Adipose tissue (tissue), 3 donors: ENCODE results near the gene FAM185A. TPM values are rescaled to one million over a fixed set of nuclear protein-coding genes. Genes with fewer than 3 reads are reported as not detected.
"Not testable (repeated sequence)": the region's sequence is repeated elsewhere in the genome, so short reads cannot be mapped to it uniquely, and the experiment has no call there.

Source experiments
- H3K27ac ChIP-seq: one replicate; pipeline ENCODE4 v1.5.1; 2013; ENCODE audit warnings: low read depth, low read length
- WGBS, 3 donors: extraction: QIAGEN DNeasy Blood & Tissue Kit; methylation state at CpG; one replicate each; pipeline ENCODE4 v1.1.7; 2013; 5-methylcytosine and 5-hydroxymethylcytosine counted together
- polyA plus RNA-seq, 3 donors: library from polyadenylated mRNA; stranded (reverse); fragments of 200-250 nt; gene quantifications; one replicate each; pipeline ENCODE4 v1.2.3, GENCODE V29; 2013
- donor health status: healthy with polysubstance abuse.
- donor health status: Bipolar disorder and iron deficiency.
- donor health status: healthy.

Gene FAM185A
- polyA plus RNA-seq, 3 donors = 2.8 to 4.3 (median 3.7) TPM

- H3K27ac ChIP-seq = no peak overlapping the region
- 35 to 42% (median 40%) methylated on average over 2 of the region's 2 CpGs for WGBS, 3 donors
Measured at GRCh38 chr7:102819151-102819550, 70.4 kb downstream of the FAM185A start.

- 89 to 96% (median 91%) methylated on average over 2 of the region's 2 CpGs for WGBS, 3 donors
Measured at GRCh38 chr7:102821994-102822747, 73.4 kb downstream of the FAM185A start.

GRCh38 chr7:102823390-102824119, 74.8 kb downstream of the FAM185A start:
- no peak overlapping the region for H3K27ac ChIP-seq
- WGBS, 3 donors = 82 to 91% (median 85%) methylated on average over 6 of the region's 6 CpGs

More at GRCh38 chr7:102821994-102822747, 73.4 kb downstream of the FAM185A start:
- H3K27ac ChIP-seq = no peak overlapping the region

DNA sequence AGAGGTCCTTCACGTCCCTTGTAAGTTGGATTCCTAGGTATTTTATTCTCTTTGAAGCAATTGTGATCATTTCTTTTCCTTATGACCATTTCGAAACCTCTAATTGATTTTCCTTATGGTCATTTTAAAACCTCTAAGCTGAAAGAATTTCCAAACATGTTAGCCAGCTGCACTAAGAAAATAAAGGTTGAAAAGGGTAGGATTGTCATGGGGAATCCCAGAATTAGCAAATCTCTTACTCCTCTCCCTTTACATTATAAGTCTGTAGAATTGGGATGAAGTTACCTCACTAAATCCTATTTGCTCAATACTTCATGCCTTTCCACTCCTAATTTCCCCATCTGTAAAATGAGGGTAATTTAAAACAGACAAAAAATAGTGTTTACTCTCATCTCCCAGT, 79.5 kb downstream of the FAM185A start:
- 82 to 100% (median 91%) methylated on average over 2 of the region's 2 CpGs for WGBS, 3 donors
- H3K27ac ChIP-seq = no peak overlapping the region

DNA sequence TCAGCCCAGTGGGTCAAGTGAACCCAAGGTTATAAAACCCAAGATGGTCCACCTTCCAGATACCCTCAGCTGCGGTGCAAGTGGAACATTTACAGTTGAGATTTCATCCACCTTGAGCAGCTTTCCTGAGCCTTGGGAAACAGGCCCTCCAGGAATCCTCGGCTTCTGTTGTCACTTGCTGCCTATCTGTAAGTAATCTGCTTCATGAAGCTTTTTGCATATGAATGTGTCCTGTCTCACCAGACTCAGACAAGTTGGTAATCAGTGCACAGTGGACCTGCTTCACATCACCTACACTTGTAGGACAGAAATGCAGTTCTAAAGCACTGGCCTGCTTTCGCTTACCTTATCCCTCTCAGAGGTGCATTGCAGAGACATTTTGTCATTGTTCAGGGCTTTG, 80.3 kb downstream of the FAM185A start:
- 95 to 99% (median 98%) methylated on average over 3 of the region's 3 CpGs for WGBS, 3 donors
- no peak overlapping the region for H3K27ac ChIP-seq

GRCh38 chr7:102830197-102830596, 81.4 kb downstream of the FAM185A start:
- H3K27ac ChIP-seq = no peak overlapping the region

GRCh38 chr7:102832674-102833073, 83.9 kb downstream of the FAM185A start:
- 68 to 81% (median 78%) methylated on average over 1 of the region's 1 CpG for WGBS, 3 donors
- H3K27ac ChIP-seq = no peak overlapping the region

More at GRCh38 chr7:102830197-102830596, 81.4 kb downstream of the FAM185A start:
- 78 to 90% (median 87%) methylated on average over 2 of the region's 2 CpGs for WGBS, 3 donors

DNA sequence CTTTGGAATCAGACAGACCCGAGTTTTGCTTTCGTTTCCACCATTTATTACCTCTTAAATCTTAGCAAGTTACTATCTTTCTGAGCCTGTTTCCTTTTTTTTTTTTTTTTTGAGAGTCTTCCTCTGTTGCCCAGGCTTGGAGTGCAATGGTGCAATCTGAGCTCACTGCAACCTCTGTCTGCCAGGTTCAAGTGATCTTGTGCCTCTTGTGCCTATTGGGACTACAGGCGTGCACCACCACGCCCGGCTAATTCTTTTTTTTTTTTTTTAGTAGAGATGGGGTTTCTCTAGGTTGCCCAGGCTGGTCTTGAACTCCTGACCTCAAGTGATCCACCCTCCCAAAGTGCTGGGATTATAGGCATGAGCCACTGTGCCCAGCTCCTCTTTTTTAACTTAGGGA, 84.5 kb downstream of the FAM185A start:
- 73 to 93% (median 80%) methylated on average over 5 of the region's 5 CpGs for WGBS, 3 donors
- H3K27ac ChIP-seq = no peak overlapping the region

GRCh38 chr7:102834466-102834865, 85.7 kb downstream of the FAM185A start:
- 87 to 90% (median 88%) methylated on average over 1 of the region's 1 CpG for WGBS, 3 donors

DNA sequence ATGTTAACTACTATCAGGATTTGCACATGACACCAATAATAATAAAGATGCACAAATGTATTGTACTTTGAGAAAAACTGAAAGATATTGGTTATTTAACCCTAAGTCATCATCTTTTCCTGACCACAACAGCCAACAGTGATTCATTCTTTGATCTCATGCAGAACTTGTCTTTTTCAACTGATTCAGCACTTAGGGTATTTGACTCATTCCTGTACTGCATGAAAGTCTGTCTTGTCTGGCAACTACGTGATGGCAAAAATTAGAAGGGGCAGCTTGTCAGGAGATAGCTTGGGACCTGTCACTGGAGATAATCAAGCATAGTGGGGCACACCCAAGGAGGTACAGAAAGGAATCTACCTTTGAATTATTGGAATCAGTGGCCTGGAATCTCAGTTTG, 86.2 kb downstream of the FAM185A start:
- 57 to 73% (median 70%) methylated on average over 1 of the region's 1 CpG for WGBS, 3 donors

More at GRCh38 chr7:102834466-102834865, 85.7 kb downstream of the FAM185A start:
- H3K27ac ChIP-seq = no peak overlapping the region

DNA sequence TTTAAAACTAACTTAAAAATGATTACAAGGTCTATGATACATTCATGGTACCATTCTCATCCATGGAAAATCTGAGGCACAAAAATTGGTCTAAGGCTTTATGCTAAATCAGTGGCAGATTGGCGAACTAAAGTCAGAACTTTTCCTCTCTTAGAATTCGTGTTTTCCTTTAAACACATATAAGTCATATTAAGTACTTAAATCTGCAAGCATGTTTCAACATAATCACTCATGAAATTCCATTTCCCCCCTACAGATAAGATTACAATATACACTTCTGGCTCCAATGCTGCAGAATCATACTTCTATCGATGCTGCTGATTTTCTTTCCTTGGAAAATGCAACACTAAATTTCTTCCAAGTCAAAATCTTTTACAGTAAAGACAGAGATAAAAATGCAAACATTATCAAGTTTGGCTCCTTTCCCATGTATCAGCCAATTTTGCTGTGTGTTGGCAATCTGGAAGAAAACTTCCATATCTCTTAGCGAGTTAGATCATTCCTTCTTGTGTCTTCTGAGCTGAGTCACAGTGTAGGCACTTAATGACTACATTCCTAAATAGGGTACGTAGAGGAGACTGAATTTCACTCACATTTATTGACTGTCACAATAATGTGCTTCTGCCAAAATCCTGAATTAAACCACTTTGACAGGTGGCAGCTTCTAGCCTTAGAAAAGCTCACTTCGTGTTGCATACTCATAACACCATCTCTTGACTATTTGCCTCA, 87.6 kb downstream of the FAM185A start:
- WGBS, 3 donors = 70 to 76% (median 72%) methylated on average over 6 of the region's 6 CpGs
- H3K27ac ChIP-seq = no peak overlapping the region

More for the DNA sequence above, 86.2 kb downstream of the FAM185A start:
- H3K27ac ChIP-seq = no peak overlapping the region

GRCh38 chr7:102836977-102837376, 88.2 kb downstream of the FAM185A start:
- no peak overlapping the region for H3K27ac ChIP-seq

DNA sequence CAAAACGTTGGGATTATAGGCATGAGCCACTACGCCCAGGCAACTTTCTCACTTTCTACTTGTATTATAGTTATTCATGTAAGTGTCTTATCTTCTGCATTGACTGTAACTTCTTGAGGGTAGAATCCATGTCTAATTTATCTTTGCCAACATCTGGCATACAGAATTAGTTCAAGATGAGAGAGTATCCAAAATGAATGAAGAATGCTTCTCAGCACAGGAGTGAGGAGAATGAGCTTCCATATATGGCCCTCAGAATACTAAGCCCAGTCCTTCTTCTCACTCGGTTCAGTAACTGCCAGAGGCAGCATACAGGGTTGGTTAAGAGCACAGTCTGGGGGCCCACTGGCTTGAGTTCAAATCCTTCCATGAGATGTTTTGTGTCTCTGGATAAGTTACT, 89.0 kb downstream of the FAM185A start:
- H3K27ac ChIP-seq = no peak overlapping the region
- 81 to 86% (median 83%) methylated on average over 3 of the region's 3 CpGs for WGBS, 3 donors

More at GRCh38 chr7:102836977-102837376, 88.2 kb downstream of the FAM185A start:
- 73 to 85% (median 75%) methylated on average over 1 of the region's 1 CpG for WGBS, 3 donors

- 89 to 94% (median 91%) methylated on average over 10 of the region's 10 CpGs for WGBS, 3 donors
- not testable (repeated sequence) for H3K27ac ChIP-seq
Measured at GRCh38 chr7:102838572-102839101, 89.8 kb downstream of the FAM185A start.

DNA sequence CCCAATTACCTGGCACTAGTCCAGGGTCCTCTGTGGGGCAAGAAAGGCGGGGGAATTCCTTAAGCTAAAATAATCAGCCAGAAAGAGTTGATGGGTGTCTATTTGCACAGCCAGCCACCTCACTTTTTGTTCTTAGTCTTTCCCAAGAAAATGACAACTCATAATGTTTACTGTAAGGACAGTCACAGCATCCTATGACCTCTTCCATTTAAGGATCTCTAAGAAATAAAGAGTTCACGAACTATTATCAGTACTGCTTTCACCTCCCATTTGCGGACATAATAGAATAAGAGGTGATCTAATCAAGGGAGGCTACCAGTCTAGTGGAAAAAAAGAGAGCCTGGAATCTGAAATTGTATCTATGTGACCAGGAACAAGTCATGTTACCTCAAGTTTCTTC, 91.6 kb downstream of the FAM185A start:
- no peak overlapping the region for H3K27ac ChIP-seq
- WGBS, 3 donors = 86 to 91% (median 89%) methylated on average over 3 of the region's 3 CpGs

- 55 to 80% (median 57%) methylated on average over 2 of the region's 2 CpGs for WGBS, 3 donors
- no peak overlapping the region for H3K27ac ChIP-seq
Measured at GRCh38 chr7:102841290-102841689, 92.5 kb downstream of the FAM185A start.

- H3K27ac ChIP-seq = no peak overlapping the region
Measured at GRCh38 chr7:102842284-102842683, 93.5 kb downstream of the FAM185A start.

DNA sequence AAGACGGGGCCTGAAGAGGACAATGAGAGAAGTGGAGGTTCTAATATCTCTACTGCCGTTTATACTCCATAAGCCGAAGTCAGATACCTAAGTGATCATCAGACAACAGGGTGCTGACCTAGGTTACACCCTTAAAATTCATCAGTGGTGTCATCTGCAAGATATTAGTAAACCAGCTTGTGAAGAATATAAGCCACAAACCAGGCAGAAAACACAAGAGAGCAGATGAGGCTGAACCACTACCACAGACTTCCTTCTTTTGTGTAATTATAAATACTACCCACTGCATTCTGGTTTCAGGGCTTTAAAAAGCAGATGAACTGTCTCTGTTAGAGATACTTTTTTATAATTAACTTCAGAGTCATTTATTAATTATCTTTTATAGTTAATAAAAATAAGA, 95.1 kb downstream of the FAM185A start:
- WGBS, 3 donors = 93 to 97% (median 94%) methylated on average over 3 of the region's 3 CpGs
- H3K27ac ChIP-seq = no peak overlapping the region

- WGBS, 3 donors = 94 to 100% (median 96%) methylated on average over 2 of the region's 2 CpGs
Measured at GRCh38 chr7:102845346-102845745, 96.5 kb downstream of the FAM185A start.

More at GRCh38 chr7:102845346-102845745, 96.5 kb downstream of the FAM185A start:
- H3K27ac ChIP-seq = no peak overlapping the region
